Endothelial cell of umbilical vein (primary cell): ENCODE data around the gene HIP1R. TPM values are rescaled to one million over a fixed set of nuclear protein-coding genes. Genes with fewer than 3 reads are reported as not detected.

Experiments used
- BruUV-seq: library from RNA; stranded (reverse); fragments of 400-500 nt; replicated peaks from 2 replicates; lab custom pipeline; 2021; lab: Mats Ljungman, UMichigan
- CTCF ChIA-PET: fragments of 300-600, 350-600 bp; sonication (Branson Sonifier 250); formaldehyde crosslinking; loops from one replicate; lab custom pipeline; 2021; ENCODE audit warnings: antibody characterized with exemption, inconsistent platforms; lab: Charles Lee
- POLR2A ChIA-PET: fragments of 300-600, 350-600 bp; sonication (Branson Sonifier 250); formaldehyde crosslinking; loops from one replicate; lab custom pipeline; 2021; ENCODE audit warnings: antibody characterized with exemption, inconsistent platforms; lab: Charles Lee
- DNase-seq: peaks from one replicate; pipeline ENCODE4 v3.0.0-alpha.2; 2011; ENCODE audit warnings: low read depth, low spot score
- FAIRE-seq: peaks from 2 replicates; lab custom pipeline; 2011; peaks lifted over from hg19 to GRCh38; lab: Jason Lieb, UNC
- H2AFZ ChIP-seq: 2 replicates; pipeline ENCODE4 v1.6.0; 2012; ENCODE audit warnings: low read depth, low read length, control low read depth, inconsistent platforms
- H3K27ac ChIP-seq: 2 replicates; pipeline ENCODE4 v1.5.1; 2011; ENCODE audit warnings: low read depth, mild to moderate bottlenecking, control low read depth, low read length, moderate library complexity; ENCODE audit not compliant: insufficient read depth
- H3K27me3 ChIP-seq, 2 experiments: 2 replicates each; pipeline versions ENCODE4 v1.6.0 to v1.6.1; 2011; ENCODE audit warnings: low read length in 2 of 2, mixed read lengths in 1 of 2; ENCODE audit not compliant: control insufficient read depth in 2 of 2, insufficient read depth in 2 of 2
- H3K36me3 ChIP-seq, 2 experiments: 2 replicates in 1 of 2; 3 replicates in 1 of 2; pipeline ENCODE4 v1.5.1; 2011; ENCODE audit warnings: low read length in 2 of 2, mild to moderate bottlenecking in 1 of 2, moderate library complexity in 1 of 2; ENCODE audit not compliant: control insufficient read depth in 2 of 2, insufficient read depth in 2 of 2; ENCODE audit errors: extremely low read depth in 1 of 2
- H3K4me1 ChIP-seq: 3 replicates; pipeline ENCODE4 v1.5.1; 2011; ENCODE audit warnings: mild to moderate bottlenecking, low read length; ENCODE audit not compliant: control insufficient read depth, insufficient read depth; ENCODE audit errors: extremely low read depth
- H3K4me2 ChIP-seq: 2 replicates; pipeline ENCODE4 v1.6.1; 2011; ENCODE audit warnings: low read length, control low read depth, mixed read lengths; ENCODE audit not compliant: insufficient read depth
- H3K4me3 ChIP-seq, 3 experiments: fragments of 200-600 bp in 1 of 3; sonication (generic), shearing (Covaris generic) in 1 of 3; replicated peaks in 1 of 3; 2 replicates each; pipeline ENCODE4 v1.5.1; 2011 to 2016; ENCODE audit warnings: control low read depth in 3 of 3, low read length in 3 of 3, mild to moderate bottlenecking in 2 of 3, inconsistent platforms in 1 of 3, low read depth in 1 of 3, moderate library complexity in 1 of 3; ENCODE audit not compliant: insufficient read depth in 1 of 3
- H3K79me2 ChIP-seq: 2 replicates; pipeline ENCODE4 v1.6.0; 2012; ENCODE audit warnings: low read length, inconsistent platforms; ENCODE audit not compliant: control insufficient read depth, insufficient read depth
- H3K9ac ChIP-seq: replicated peaks from 2 replicates; pipeline ENCODE3; 2011; ENCODE audit warnings: low read length, control low read depth; ENCODE audit not compliant: insufficient read depth; ENCODE audit errors: extremely low read depth
- H3K9me1 ChIP-seq: replicated peaks from 3 replicates; pipeline ENCODE4 v1.6.0; 2011; ENCODE audit warnings: mild to moderate bottlenecking, low read length; ENCODE audit not compliant: control insufficient read depth, insufficient read depth; ENCODE audit errors: extremely low read depth
- H3K9me3 ChIP-seq: replicated peaks from 2 replicates; pipeline ENCODE4 v1.5.1; 2012; ENCODE audit warnings: low read length, inconsistent platforms; ENCODE audit not compliant: control insufficient read depth, insufficient read depth
- H4K20me1 ChIP-seq: replicated peaks from 2 replicates; pipeline ENCODE3; 2011; ENCODE audit warnings: mild to moderate bottlenecking, low read length; ENCODE audit not compliant: control insufficient read depth, insufficient read depth; ENCODE audit errors: extremely low read depth
- CTCF ChIP-seq, 2 donors: IDR thresholded peaks; 1 replicate in 1 of 2; 2 replicates in 1 of 2; pipeline ENCODE4 v1.5.1; 2011; ENCODE audit warnings: low read length in 2 of 2, mild to moderate bottlenecking in 2 of 2, moderate library complexity in 2 of 2, control low read depth in 1 of 2, inconsistent platforms in 1 of 2, low read depth in 1 of 2; ENCODE audit not compliant: insufficient read depth in 1 of 2; ENCODE audit errors: extremely low read depth in 1 of 2
- FOS ChIP-seq: IDR thresholded peaks from 2 replicates; pipeline ENCODE4 v1.6.1; 2011; ENCODE audit warnings: mild to moderate bottlenecking, low read length, moderate library complexity, borderline replicate concordance; ENCODE audit not compliant: insufficient read depth
- GATA2 ChIP-seq: IDR thresholded peaks from 2 replicates; pipeline ENCODE4 v1.7.0; 2011; ENCODE audit warnings: low read depth, mild to moderate bottlenecking, moderate library complexity, mixed read lengths, low read length; ENCODE audit not compliant: insufficient read length, insufficient read depth
- JUN ChIP-seq: IDR thresholded peaks from 2 replicates; pipeline ENCODE4 v1.6.1; 2011; ENCODE audit warnings: borderline replicate concordance, low read depth; ENCODE audit not compliant: insufficient read length, insufficient read depth
- MAX ChIP-seq: IDR thresholded peaks from 2 replicates; pipeline ENCODE4 v1.6.1; 2011; ENCODE audit not compliant: insufficient read depth, insufficient read length
- MYC ChIP-seq: IDR thresholded peaks from one replicate; pipeline ENCODE4 v1.6.1; 2011; ENCODE audit warnings: mild to moderate bottlenecking, low read depth, low read length
- POLR2A ChIP-seq: IDR thresholded peaks from 2 replicates; pipeline ENCODE4 v1.6.1; 2012; ENCODE audit warnings: low read depth, mild to moderate bottlenecking, control low read depth, low read length
- POLR2AphosphoS5 ChIP-seq: IDR thresholded peaks from 2 replicates; pipeline ENCODE4 v1.6.1; 2012; ENCODE audit warnings: low read depth, mild to moderate bottlenecking, control low read depth, low read length, moderate library complexity; ENCODE audit not compliant: insufficient read depth
- dilution Hi-C: fragments of 300-500 bp; cut with MboI; formaldehyde crosslinking; loops from one replicate; pipeline ENCODE4 v1.15.0; 2019; ENCODE audit warnings: low sequenced_read_pairs; ENCODE audit not compliant: extremely low pct_ligation_motif_present
- intact Hi-C: fragments of 100-400 bp; cut with micrococcal nuclease; formaldehyde crosslinking; loops from one replicate; pipeline ENCODE4 v1.10.0; 2022
- polyA plus RNA-seq, 4 experiments: library from polyadenylated mRNA; depleted of rRNA in 3 of 4; stranded (reverse) in 3 of 4; unstranded in 1 of 4; fragments of >200 nt; gene quantifications; 2 replicates each; pipeline versions ENCODE4 v1.2.1 to v1.2.3, GENCODE V29; 2011 to 2012; ENCODE audit warnings: missing spikeins in 1 of 4
- total RNA-seq: library from RNA; stranded (reverse); gene quantifications from 2 replicates; pipeline ENCODE4 v1.2.3, GENCODE V29; 2021

Gene HIP1R
- total and polyA plus RNA-seq, 2 donors (not counting 3 experiments of a cell fraction or from before 2014, with no cell fraction given), result 111 to 122 TPM

- Histone ChIP-seq H2AFZ (no peak overlapping the region), H3K27me3 (no peaks in the 10 kb centered on the region), H3K9me3 (no peaks in the 10 kb centered on the region), H3K4me2 (no peak overlapping the region), H3K4me1 (no peaks in the 10 kb centered on the region), H3K36me3 (no peaks in the 10 kb centered on the region), H3K27ac (no peak overlapping the region), H4K20me1 (no peaks in the 10 kb centered on the region), H3K9me1 (no peaks in the 10 kb centered on the region), H3K79me2 (no peaks in the 10 kb centered on the region), H3K9ac (no peak overlapping the region), H3K4me3 (no peak overlapping the region)
- TF ChIP-seq MAX (no peak), FOS (no peak), CTCF (IDR thresholded peaks at IDR 0.05; ENCODE audit: extremely low read depth in 1 of 2, insufficient read depth in 1 of 2, low read depth in 1 of 2, low read length in 2 of 2) (no peak), GATA2 (no peak), MYC (no peak), JUN (no peak), POLR2AphosphoS5 (no peak), POLR2A (no peak)
- no peak for DNase-seq
- ChIA-PET CTCF (interaction anchor here (1.2 kb wide), 1 partner anchor 15 kb away, joined by 3 read pairs; the partner anchor contains the start of gene CCDC62), POLR2A (no interaction called here)
- FAIRE-seq, result no peak
- intact Hi-C loops (no loop called here), dilution Hi-C loops (no loop called here)
- no TSS peak for BruUV-seq
Observed at GRCh38 chr12:122788387-122788786, 46.9 kb upstream of the HIP1R start.
